Glutamatergic neuron (in vitro differentiated cells): ENCODE results near the gene NUSAP1. TPM values are rescaled to one million over a fixed set of nuclear protein-coding genes. Genes with fewer than 3 reads are reported as not detected.
"Not testable (repeated sequence)": the region's sequence is repeated elsewhere in the genome, so short reads cannot be mapped to it uniquely, and the experiment has no call there.

Experiments
- DNase-seq: peaks from one replicate; pipeline ENCODE4 v3.0.0; 2022
- H3K27ac Mint-ChIP-seq: one replicate; pipeline ENCODE4 v1.8.0; 2020; ENCODE audit warnings: mild to moderate bottlenecking, mixed read lengths, inconsistent platforms; ENCODE audit not compliant: unreplicated experiment
- H3K27me3 Mint-ChIP-seq: one replicate; pipeline ENCODE4 v1.8.0; 2020; ENCODE audit warnings: mild to moderate bottlenecking, moderate library complexity, mixed read lengths, inconsistent platforms; ENCODE audit not compliant: unreplicated experiment
- H3K36me3 Mint-ChIP-seq: one replicate; pipeline ENCODE4 v1.8.0; 2020; ENCODE audit warnings: mild to moderate bottlenecking, mixed read lengths, inconsistent platforms; ENCODE audit not compliant: unreplicated experiment
- H3K4me1 Mint-ChIP-seq: one replicate; pipeline ENCODE4 v1.8.0; 2020; ENCODE audit warnings: mild to moderate bottlenecking, low read depth, mixed read lengths, inconsistent platforms; ENCODE audit not compliant: unreplicated experiment
- H3K4me3 Mint-ChIP-seq: one replicate; pipeline ENCODE4 v1.8.0; 2020; ENCODE audit warnings: mild to moderate bottlenecking, mixed read lengths, inconsistent platforms; ENCODE audit not compliant: unreplicated experiment
- H3K9me3 Mint-ChIP-seq: one replicate; pipeline ENCODE4 v1.8.0; 2020; ENCODE audit warnings: mild to moderate bottlenecking, moderate library complexity, mixed read lengths, inconsistent platforms; ENCODE audit not compliant: unreplicated experiment
- total RNA-seq: library from RNA; stranded (reverse); fragmentation: NEBNext Ultra II Directional; extraction: Animal tissue kit (Norgen Biotek cat#: 25700); gene quantifications from one replicate; pipeline ENCODE4 v1.2.1, GENCODE V29; 2021; ENCODE audit not compliant: unreplicated experiment
- TF ChIP-seq, protein P1 (sequence below): fragments of 200-600 bp; sonication (generic); IDR thresholded peaks from one replicate; pipeline ENCODE4 v1.5.0; 2021; ENCODE audit not compliant: partially characterized antibody, unreplicated experiment

NUSAP1 gene
- total RNA-seq, 1 donor from 2014 or later = 19.3 TPM

DNA sequence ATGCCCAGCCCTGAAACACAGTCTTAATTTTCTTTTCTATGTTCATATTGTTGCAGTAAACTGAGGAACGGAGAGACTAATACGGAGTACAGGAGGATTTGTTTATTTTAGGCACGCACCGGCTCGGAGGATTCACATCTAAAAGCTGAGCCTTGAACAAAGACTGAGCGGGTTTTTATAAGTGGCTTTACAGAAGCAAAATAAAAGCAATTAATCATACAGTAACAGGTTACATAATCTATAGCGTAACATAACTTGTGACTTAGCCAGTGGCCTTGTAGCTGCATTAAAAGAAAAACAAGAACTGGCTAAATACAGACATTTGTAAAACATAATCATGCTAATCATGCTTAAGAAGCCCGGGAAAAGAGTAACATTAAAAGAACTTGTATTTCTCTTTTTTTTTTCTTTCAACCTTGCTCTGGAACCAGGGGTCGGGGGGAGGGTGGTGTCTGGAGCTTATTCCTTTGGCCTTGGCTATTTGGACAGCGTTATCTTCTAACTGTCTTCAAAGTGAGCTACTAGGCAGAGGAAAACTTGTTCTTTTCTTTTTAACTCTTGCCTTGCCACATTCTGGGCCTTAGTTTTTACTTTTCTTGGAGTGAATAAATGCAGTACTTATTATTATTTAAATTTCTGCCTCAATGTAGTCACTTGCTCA is 17.5 kb downstream of the NUSAP1 start:
- no peak overlapping the region for H3K27ac Mint-ChIP-seq
- no peaks in the 10 kb centered on the region for H3K4me1 Mint-ChIP-seq
- H3K27me3 Mint-ChIP-seq = no peaks in the 10 kb centered on the region
- no peaks in the 10 kb centered on the region for H3K36me3 Mint-ChIP-seq
- no peaks in the 10 kb centered on the region for H3K9me3 Mint-ChIP-seq
- TF ChIP-seq, protein P1, sequence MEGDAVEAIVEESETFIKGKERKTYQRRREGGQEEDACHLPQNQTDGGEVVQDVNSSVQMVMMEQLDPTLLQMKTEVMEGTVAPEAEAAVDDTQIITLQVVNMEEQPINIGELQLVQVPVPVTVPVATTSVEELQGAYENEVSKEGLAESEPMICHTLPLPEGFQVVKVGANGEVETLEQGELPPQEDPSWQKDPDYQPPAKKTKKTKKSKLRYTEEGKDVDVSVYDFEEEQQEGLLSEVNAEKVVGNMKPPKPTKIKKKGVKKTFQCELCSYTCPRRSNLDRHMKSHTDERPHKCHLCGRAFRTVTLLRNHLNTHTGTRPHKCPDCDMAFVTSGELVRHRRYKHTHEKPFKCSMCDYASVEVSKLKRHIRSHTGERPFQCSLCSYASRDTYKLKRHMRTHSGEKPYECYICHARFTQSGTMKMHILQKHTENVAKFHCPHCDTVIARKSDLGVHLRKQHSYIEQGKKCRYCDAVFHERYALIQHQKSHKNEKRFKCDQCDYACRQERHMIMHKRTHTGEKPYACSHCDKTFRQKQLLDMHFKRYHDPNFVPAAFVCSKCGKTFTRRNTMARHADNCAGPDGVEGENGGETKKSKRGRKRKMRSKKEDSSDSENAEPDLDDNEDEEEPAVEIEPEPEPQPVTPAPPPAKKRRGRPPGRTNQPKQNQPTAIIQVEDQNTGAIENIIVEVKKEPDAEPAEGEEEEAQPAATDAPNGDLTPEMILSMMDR = no peak
- H3K4me3 Mint-ChIP-seq = no peak overlapping the region
- no peak for DNase-seq

DNA sequence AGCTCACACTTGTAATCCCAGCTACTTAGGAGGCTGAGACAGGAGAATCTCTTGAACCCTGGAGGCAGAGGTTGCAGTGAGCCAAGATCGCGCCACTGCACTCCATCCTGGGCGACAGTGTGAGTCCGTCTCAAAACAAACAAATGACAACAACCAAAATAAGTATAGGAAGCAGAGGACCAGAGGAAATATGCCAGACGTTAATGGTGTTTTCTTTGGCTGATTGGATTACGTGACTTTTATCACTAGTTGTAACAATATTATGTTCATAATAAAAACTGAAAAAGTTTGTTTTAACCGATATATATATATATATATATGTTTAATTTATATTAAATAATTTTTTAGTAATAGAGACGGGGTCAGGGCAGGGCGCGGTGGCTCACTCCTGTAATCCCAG is 21.7 kb downstream of the NUSAP1 start:
- DNase-seq = no peak
- TF ChIP-seq, protein P1 = no peak
- Mint-ChIP-seq H3K27ac (no peak overlapping the region), H3K4me3 (no peak overlapping the region), H3K27me3 (no peaks in the 10 kb centered on the region), H3K36me3 (no peaks in the 10 kb centered on the region), H3K4me1 (no peaks in the 10 kb centered on the region), H3K9me3 (no peaks in the 10 kb centered on the region)

DNA sequence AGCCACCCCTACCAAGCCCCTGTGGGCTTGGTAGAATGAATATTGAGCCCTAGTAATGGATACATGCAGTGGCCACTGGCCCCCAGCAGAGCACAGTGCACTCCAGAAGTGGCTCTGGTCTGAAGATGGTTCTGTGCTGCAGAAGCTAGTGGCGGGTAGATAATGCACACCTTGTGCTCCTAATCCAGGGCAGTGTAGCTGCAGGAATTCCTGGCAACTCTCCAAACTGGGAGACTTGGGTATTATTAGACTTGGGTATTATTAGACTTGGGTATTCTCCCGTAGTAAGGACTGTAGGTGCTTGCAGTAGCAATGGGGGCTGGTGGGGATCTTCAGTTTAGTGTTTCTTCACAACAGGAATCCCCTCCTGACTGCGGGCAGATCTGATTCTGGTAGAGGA is 34.7 kb downstream of the NUSAP1 start:
- no peak overlapping the region for H3K27ac Mint-ChIP-seq
- no peak for DNase-seq
- no peaks in the 10 kb centered on the region for H3K36me3 Mint-ChIP-seq
- no peak overlapping the region for H3K4me3 Mint-ChIP-seq
- peaks cover 1% of the 10 kb centered on the region for H3K9me3 Mint-ChIP-seq
- no peaks in the 10 kb centered on the region for H3K4me1 Mint-ChIP-seq
- TF ChIP-seq, protein P1 = no peak
- H3K27me3 Mint-ChIP-seq = no peaks in the 10 kb centered on the region

DNA sequence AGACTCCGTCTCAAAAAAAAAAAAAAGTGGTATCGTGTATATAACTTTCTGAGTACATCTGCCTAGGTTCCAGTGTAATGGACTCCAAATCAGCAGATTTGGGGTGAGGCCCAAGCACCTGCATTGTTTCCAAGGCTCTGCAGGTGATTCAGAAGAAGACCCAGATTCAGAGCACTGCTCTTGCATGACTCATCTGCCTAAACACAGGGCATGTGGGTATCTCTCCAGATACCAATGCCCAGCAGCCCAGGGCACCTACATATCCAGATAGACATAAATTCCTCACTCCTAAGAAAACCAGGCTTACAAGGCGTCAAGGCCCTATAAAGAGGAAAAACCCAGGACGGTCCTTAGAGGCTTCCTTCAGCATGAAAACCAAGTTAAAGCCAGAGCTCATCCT is 45.3 kb downstream of the NUSAP1 start:
- H3K9me3 Mint-ChIP-seq = peaks cover 5% of the 10 kb centered on the region
- H3K27me3 Mint-ChIP-seq = peaks cover 2% of the 10 kb centered on the region
- H3K27ac Mint-ChIP-seq = no peak overlapping the region
- peaks cover 10% of the 10 kb centered on the region for H3K36me3 Mint-ChIP-seq
- TF ChIP-seq, protein P1 = no peak
- no peak for DNase-seq
- no peaks in the 10 kb centered on the region for H3K4me1 Mint-ChIP-seq
- no peak overlapping the region for H3K4me3 Mint-ChIP-seq

DNA sequence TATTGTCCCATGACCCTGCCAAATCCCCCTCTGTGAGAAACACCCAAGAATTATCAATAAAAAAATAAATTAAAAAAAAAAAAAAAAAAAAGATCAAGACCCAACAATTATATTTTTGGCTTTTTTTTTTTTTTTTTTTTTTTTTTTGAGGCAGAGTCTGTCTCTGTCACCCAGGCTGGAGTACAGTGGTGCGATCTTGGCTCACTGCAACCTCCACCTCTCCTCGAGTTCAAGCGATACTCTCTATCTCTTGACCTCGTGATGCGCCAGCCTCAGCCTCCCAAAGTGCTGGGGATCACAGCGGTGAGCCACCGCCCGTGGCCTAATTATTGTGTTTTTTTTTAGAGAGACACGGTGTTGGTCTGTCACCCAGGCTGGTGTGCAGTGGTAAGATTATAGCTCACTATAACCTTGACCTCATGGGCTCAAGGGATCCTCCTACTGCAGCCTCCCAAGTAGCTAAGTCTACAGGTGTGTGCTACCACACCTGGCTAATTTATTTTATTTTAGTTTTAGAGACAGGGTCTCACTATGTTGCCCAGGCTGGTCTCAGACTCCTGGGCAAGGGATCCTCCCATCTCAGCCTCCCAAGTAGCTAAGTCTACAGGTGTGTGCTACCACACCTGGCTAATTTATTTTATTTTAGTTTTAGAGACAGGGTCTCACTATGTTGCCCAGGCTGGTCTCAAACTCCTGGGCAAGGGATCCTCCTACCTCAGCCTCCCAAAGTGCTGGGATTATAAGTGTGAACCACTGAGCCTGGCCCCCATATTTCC is 51.5 kb downstream of the NUSAP1 start:
- H3K36me3 Mint-ChIP-seq, H3K9me3 Mint-ChIP-seq, H3K4me3 Mint-ChIP-seq, H3K27me3 Mint-ChIP-seq, H3K4me1 Mint-ChIP-seq, H3K27ac Mint-ChIP-seq, DNase-seq: not testable (repeated sequence)
